GM21723 (cell line): ENCODE data around the gene ABCD3.
A peak's percentile ranks its signal among the peaks of the same experiment; 100 is the strongest.

Source experiments
- ATAC-seq: cut with Tn5 transposase; IDR thresholded peaks from one replicate; pipeline ENCODE4 v1.9.1; 2021; ENCODE audit warnings: mild to moderate bottlenecking, moderate library complexity; ENCODE audit not compliant: unreplicated experiment

Gene ABCD3

GRCh38 chr1:94522304-94522703 lies 104.1 kb downstream of the ABCD3 start:
- no peak for ATAC-seq

GRCh38 chr1:94524531-94524930 lies 106.3 kb downstream of the ABCD3 start:
- no peak for ATAC-seq

GRCh38 chr1:94526152-94526980 lies 108.2 kb downstream of the ABCD3 start:
- ATAC-seq, result no peak

GRCh38 chr1:94527447-94528031 lies 109.3 kb downstream of the ABCD3 start:
- no peak for ATAC-seq

GRCh38 chr1:94528299-94528698 lies 110.1 kb downstream of the ABCD3 start:
- no peak for ATAC-seq

- no peak for ATAC-seq
Measured at GRCh38 chr1:94528826-94529225, 110.6 kb downstream of the ABCD3 start.

GRCh38 chr1:94529416-94529815 lies 111.2 kb downstream of the ABCD3 start:
- no peak for ATAC-seq

GRCh38 chr1:94530373-94530878 lies 112.2 kb downstream of the ABCD3 start:
- no peak for ATAC-seq

GRCh38 chr1:94531664-94532063 lies 113.5 kb downstream of the ABCD3 start:
- ATAC-seq, result no peak

GRCh38 chr1:94532077-94532476 lies 113.9 kb downstream of the ABCD3 start:
- ATAC-seq, result no peak

GRCh38 chr1:94535095-94535494 lies 116.9 kb downstream of the ABCD3 start:
- ATAC-seq, result no peak

- no peak for ATAC-seq
Measured at GRCh38 chr1:94535879-94536278, 117.7 kb downstream of the ABCD3 start.

GRCh38 chr1:94537254-94537653 lies 119.1 kb downstream of the ABCD3 start:
- no peak for ATAC-seq

- ATAC-seq, result no peak
Measured at GRCh38 chr1:94538243-94538827, 120.1 kb downstream of the ABCD3 start.

GRCh38 chr1:94539496-94539895 lies 121.3 kb downstream of the ABCD3 start:
- ATAC-seq, result no peak

- ATAC-seq, result no peak
Measured at GRCh38 chr1:94540440-94541245, 122.5 kb downstream of the ABCD3 start.

GRCh38 chr1:94541246-94542087 lies 123.3 kb downstream of the ABCD3 start, which contains the start of gene F3:
Gene F3, minus strand, starts transcription at chr1:94541759. Its CDS starts 123 bp downstream, at chr1:94541636.
- peak; percentile 88 for ATAC-seq

GRCh38 chr1:94542088-94542870 lies 124.1 kb downstream of the ABCD3 start:
- peak; percentile 37 for ATAC-seq

GRCh38 chr1:94543001-94543400 lies 124.8 kb downstream of the ABCD3 start:
- no peak for ATAC-seq
